GM10266 (cell line): ENCODE measurements around the gene BLID.

Source experiments
- DNase-seq: peaks from one replicate; pipeline ENCODE4 v3.0.0; 2012; ENCODE audit errors: extremely low spot score
- TF ChIP-seq, protein P1 (sequence below): IDR thresholded peaks from 2 replicates; pipeline ENCODE4 v1.5.1; 2012; ENCODE audit warnings: mild to moderate bottlenecking, low read depth; ENCODE audit not compliant: control insufficient read depth, insufficient read depth; ENCODE audit errors: missing control alignments

BLID gene

DNA sequence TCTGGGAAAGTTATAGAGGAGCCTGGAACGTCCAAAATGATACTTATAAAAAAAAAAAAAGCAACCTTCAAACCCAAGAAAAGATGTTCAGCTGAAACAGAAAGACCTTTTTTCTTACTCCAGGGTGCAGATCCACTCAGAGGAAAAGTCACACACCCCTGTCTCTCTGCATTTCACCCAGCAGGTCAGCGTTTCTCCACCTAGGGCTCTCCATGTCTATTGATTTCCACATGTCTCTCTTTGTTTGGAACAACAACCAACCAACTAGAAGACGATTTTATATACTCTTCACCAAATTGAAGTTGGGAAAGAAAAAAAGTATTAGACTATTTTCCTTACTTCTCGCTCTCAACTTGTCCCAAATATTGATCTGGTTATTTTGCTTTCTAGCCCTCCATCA is 42.2 kb upstream of the BLID start:
- TF ChIP-seq, protein P1, sequence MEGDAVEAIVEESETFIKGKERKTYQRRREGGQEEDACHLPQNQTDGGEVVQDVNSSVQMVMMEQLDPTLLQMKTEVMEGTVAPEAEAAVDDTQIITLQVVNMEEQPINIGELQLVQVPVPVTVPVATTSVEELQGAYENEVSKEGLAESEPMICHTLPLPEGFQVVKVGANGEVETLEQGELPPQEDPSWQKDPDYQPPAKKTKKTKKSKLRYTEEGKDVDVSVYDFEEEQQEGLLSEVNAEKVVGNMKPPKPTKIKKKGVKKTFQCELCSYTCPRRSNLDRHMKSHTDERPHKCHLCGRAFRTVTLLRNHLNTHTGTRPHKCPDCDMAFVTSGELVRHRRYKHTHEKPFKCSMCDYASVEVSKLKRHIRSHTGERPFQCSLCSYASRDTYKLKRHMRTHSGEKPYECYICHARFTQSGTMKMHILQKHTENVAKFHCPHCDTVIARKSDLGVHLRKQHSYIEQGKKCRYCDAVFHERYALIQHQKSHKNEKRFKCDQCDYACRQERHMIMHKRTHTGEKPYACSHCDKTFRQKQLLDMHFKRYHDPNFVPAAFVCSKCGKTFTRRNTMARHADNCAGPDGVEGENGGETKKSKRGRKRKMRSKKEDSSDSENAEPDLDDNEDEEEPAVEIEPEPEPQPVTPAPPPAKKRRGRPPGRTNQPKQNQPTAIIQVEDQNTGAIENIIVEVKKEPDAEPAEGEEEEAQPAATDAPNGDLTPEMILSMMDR = no peak
- no peak for DNase-seq

DNA sequence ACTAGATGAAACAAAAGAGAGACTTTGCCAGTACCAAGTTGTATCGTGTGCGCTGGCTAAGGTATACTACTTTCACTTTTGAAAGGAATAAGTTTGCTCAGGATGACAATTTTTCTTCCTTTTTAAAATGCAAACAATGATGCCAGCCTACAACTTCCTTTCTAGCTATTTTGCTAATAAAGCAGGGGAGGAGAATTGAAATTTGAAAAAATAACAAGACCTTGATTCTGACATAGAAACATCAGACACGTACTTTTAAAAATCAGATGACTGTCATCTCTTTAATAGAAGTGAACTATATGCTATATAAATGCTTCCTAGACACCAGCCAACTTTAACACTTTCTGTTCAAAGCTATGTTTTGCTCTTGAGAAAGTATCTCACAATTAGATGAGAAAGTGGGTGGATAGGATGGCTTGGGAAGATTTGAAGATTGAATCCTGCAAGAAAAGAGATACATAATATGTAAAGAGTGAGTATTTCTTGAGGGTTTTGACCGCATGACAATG is 41.7 kb upstream of the BLID start:
- TF ChIP-seq, protein P1 = no peak
- no peak for DNase-seq

- DNase-seq = no peak
- TF ChIP-seq, protein P1 = no peak
Measured at GRCh38 chr11:122156940-122157382, 40.9 kb upstream of the BLID start.

DNA sequence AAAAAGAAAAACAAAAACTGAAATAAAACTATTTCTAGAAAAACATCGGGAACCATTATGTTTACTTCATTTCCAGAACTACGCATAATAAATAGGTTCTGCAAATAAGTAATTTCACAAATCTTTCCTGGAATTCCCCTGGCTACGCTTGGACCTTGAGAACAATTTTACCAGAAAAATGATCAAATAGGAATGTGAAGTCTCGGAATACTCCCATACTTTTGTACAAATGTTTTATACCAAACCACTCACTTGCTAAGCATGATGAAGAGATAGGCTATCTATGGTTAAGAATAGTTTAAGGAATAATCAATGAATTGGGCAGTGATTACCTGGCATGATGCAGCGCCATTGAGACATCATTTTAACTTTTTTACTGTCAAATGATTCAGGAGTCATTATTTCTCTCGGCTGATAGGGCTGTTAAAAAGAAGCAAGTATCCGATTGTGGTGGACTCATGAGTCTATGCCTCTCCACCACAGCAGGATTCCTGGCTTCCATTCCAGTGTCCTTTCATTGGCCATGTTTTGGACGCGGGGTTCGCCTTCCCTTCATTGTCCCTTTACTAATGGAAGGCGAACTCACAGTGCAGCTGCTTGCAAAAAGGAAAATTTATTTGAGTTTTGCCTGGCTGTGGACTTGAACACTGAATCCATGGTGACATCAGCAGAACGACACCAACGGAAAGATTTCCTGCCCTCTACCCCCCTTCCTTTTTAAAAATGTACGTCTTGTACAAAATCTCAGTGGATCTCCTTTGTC is 39.9 kb upstream of the BLID start:
- TF ChIP-seq, protein P1 = no peak
- no peak for DNase-seq

GRCh38 chr11:122154994-122155393 is 39.0 kb upstream of the BLID start:
- TF ChIP-seq, protein P1 = no peak
- DNase-seq = no peak

GRCh38 chr11:122154227-122154626 is 38.2 kb upstream of the BLID start:
- TF ChIP-seq, protein P1 = no peak
- DNase-seq = no peak

DNA sequence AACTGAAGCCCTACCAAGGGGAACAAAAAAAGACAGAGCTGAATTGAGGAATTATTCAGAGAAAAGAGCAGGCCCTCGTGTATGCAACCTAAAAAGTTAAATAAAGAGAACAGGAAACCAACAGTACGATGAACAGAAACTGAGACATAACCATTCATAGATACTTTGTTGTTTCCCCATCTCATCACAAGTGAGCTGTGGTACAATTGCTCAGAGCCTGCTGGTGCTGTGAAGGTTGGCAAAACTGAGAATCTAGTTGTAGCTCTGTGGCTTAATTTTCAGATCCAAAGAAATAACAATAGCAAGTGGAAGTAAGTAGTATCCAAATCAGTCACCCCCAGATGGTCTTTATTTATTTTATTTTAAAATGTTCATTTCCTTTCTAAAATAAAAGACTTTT is 37.7 kb upstream of the BLID start:
- DNase-seq = no peak
- TF ChIP-seq, protein P1 = no peak
